PC-9 (cell line): ENCODE measurements around the gene MITF.

Experiments used
- CTCF ChIP-seq: fragments of 200-600 bp; sonication (generic); conservative IDR thresholded peaks from 2 replicates; pipeline ENCODE4 v1.6.1; 2017; ENCODE audit warnings: mixed run types, antibody characterized with exemption, mild to moderate bottlenecking, moderate library complexity
- EZH2 ChIP-seq: fragments of 200-600 bp; sonication (generic); IDR thresholded peaks from 2 replicates; pipeline ENCODE4 v1.8.0; 2017; ENCODE audit warnings: antibody characterized with exemption, low read depth

- TF ChIP-seq EZH2 (no peak), CTCF (no peak)
These were observed 89.6 kb downstream of the MITF start for GRCh38 chr3:69828817-69829216.
